CD4-positive, CD25-positive, alpha-beta regulatory T cell (primary cell): Measurements from ENCODE around the gene PRSS38. TPM values are rescaled to one million over a fixed set of nuclear protein-coding genes. Genes with fewer than 3 reads are reported as not detected.

Source experiments
- ATAC-seq, 2 donors: fragments of 150-1000 bp; cut with Tn5 transposase; one replicate each; pipeline ENCODE4 v1.10.0; 2021; ENCODE audit warnings: low read depth in 2 of 2, moderate number of reproducible peaks in 2 of 2, moderate library complexity in 1 of 2
- DNase-seq, 3 donors: peaks; one replicate each; pipeline versions ENCODE4 v3.0.0 to v3.0.0-alpha.2; 2012 to 2022; ENCODE audit warnings: mixed read lengths in 1 of 3
- H3K27ac ChIP-seq: one replicate; pipeline ENCODE4 v1.7.0; 2013; ENCODE audit warnings: mild to moderate bottlenecking, low read length; ENCODE audit not compliant: insufficient read depth, poor library complexity, severe bottlenecking
- H3K27me3 ChIP-seq: one replicate; pipeline ENCODE4 v1.7.0; 2013; ENCODE audit warnings: low read length; ENCODE audit not compliant: control insufficient read depth, insufficient read depth
- H3K36me3 ChIP-seq: one replicate; pipeline ENCODE4 v1.7.0; 2013; ENCODE audit warnings: mild to moderate bottlenecking, low read length, moderate library complexity; ENCODE audit not compliant: control insufficient read depth, insufficient read depth
- H3K4me1 ChIP-seq: 2 replicates; pipeline ENCODE4 v1.7.0; 2013; ENCODE audit warnings: mild to moderate bottlenecking, low read length; ENCODE audit not compliant: insufficient read depth, control insufficient read depth, poor library complexity, severe bottlenecking
- H3K4me3 ChIP-seq: one replicate; pipeline ENCODE4 v1.7.0; 2013; ENCODE audit warnings: low read depth, mild to moderate bottlenecking, low read length, moderate library complexity
- H3K9me3 ChIP-seq, 2 experiments: 1 replicate in 1 of 2; 2 replicates in 1 of 2; pipeline ENCODE4 v1.7.0; 2013; ENCODE audit warnings: low read length in 2 of 2, mild to moderate bottlenecking in 1 of 2, moderate library complexity in 1 of 2; ENCODE audit not compliant: control insufficient read depth in 2 of 2
- H3K27ac Mint-ChIP-seq, 3 donors: one replicate each; pipeline ENCODE4 v1.8.0; 2020 to 2022; ENCODE audit warnings: mild to moderate bottlenecking in 3 of 3, mixed read lengths in 3 of 3, moderate library complexity in 2 of 3
- H3K27me3 Mint-ChIP-seq: one replicate; pipeline ENCODE4 v1.8.0; 2022; ENCODE audit warnings: mild to moderate bottlenecking, mixed read lengths
- H3K36me3 Mint-ChIP-seq: one replicate; pipeline ENCODE4 v1.8.0; 2020; ENCODE audit warnings: mixed read lengths
- H3K4me1 Mint-ChIP-seq, 4 donors: one replicate each; pipeline ENCODE4 v1.8.0; 2020 to 2022; ENCODE audit warnings: mixed read lengths in 4 of 4, mild to moderate bottlenecking in 1 of 4
- H3K4me3 Mint-ChIP-seq, 4 donors: one replicate each; pipeline ENCODE4 v1.8.0; 2020 to 2022; ENCODE audit warnings: mild to moderate bottlenecking in 4 of 4, mixed read lengths in 4 of 4, moderate library complexity in 3 of 4
- H3K9me3 Mint-ChIP-seq, 7 donors: one replicate each; pipeline ENCODE4 v1.8.0; 2020 to 2022; ENCODE audit warnings: mixed read lengths in 7 of 7, mild to moderate bottlenecking in 3 of 7, moderate library complexity in 2 of 7
- polyA plus RNA-seq, 4 donors: library from polyadenylated mRNA; unstranded; fragments of 300-500 nt; fragmentation: Illumina TruSeq; gene quantifications; one replicate each; pipeline ENCODE4 v1.2.3, GENCODE V29; 2021
- total RNA-seq: library from RNA; stranded (reverse); gene quantifications from one replicate; pipeline ENCODE4 v1.2.3, GENCODE V29; 2022

The PRSS38 gene
- total and polyA plus RNA-seq, 5 donors from 2014 or later: not detected

DNA sequence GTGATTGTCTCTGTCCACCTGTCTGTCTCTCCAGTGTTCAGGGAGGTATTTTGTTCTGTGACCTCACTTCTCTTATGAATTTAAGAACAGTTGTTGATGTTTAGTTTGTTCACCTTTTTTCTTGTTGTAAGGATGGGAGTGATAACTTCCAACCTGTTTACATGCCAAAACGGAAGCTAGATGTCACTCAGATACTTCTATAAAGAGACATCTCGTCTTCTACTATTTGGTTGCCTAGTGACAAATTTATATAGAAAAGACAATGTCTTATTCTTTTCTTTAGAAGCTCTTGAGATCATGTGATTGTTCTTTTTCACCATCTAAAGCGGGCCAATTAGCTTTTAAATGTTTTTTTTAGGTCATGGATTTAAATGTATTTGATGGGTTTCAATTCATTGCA is 33.8 kb downstream of the PRSS38 start:
- ATAC-seq: no peak

DNA sequence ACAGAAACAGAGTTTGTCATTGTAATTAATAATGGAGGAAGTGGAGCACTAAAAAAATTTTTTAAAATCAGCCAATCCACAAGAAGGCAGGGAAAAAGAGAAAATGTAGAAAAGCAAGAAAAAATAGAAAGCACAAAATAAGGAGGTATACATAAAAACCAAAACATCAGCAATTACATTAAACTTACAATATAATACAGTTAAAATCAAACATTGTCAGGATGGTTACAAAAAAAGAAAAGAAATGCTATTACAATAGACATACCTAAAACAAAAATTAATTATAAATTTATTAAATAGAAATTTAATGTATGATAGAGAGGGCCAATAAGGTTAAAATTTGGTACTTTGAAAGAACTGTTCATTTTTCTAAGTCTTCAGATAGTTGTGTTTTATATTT is 38.7 kb downstream of the PRSS38 start:
- H3K4me3 ChIP-seq: no peak overlapping the region
- H3K27me3 ChIP-seq: peaks cover 3% of the 10 kb centered on the region
- no peaks in the 10 kb centered on the region for H3K4me1 ChIP-seq
- Mint-ChIP-seq H3K27me3 (peaks cover 19% of the 10 kb centered on the region), H3K9me3 (peaks cover 0 to under 1% (median 0%) of the 10 kb centered on the region in 7 donors), H3K36me3 (no peaks in the 10 kb centered on the region), H3K4me1 (peaks cover 0 to 5% (median 1%) of the 10 kb centered on the region in 4 donors), H3K4me3 (no peak overlapping the region), H3K27ac (no peak overlapping the region)
- DNase-seq: no peak
- no peaks in the 10 kb centered on the region for H3K36me3 ChIP-seq
- ATAC-seq: no peak
- H3K27ac ChIP-seq: no peak overlapping the region
- H3K9me3 ChIP-seq: no peaks in the 10 kb centered on the region

More for the DNA sequence above, 33.8 kb downstream of the PRSS38 start:
- Mint-ChIP-seq H3K4me3 (no peak overlapping the region), H3K36me3 (no peaks in the 10 kb centered on the region), H3K27ac (peak overlapping the region in 2 of 3 donors; percentile 12 to 47), H3K4me1 (peaks cover 2 to 7% (median 4%) of the 10 kb centered on the region in 4 donors), H3K27me3 (peaks cover 31% of the 10 kb centered on the region), H3K9me3 (peaks cover 0 to 7% (median 1%) of the 10 kb centered on the region in 7 donors)
- H3K36me3 ChIP-seq: no peaks in the 10 kb centered on the region
- peaks cover 3 to 12% of the 10 kb centered on the region in 2 experiments for H3K9me3 ChIP-seq
- no peak for DNase-seq
- peaks cover 3% of the 10 kb centered on the region for H3K27me3 ChIP-seq
- no peak overlapping the region for H3K27ac ChIP-seq
- no peak overlapping the region for H3K4me3 ChIP-seq
- no peaks in the 10 kb centered on the region for H3K4me1 ChIP-seq

DNA sequence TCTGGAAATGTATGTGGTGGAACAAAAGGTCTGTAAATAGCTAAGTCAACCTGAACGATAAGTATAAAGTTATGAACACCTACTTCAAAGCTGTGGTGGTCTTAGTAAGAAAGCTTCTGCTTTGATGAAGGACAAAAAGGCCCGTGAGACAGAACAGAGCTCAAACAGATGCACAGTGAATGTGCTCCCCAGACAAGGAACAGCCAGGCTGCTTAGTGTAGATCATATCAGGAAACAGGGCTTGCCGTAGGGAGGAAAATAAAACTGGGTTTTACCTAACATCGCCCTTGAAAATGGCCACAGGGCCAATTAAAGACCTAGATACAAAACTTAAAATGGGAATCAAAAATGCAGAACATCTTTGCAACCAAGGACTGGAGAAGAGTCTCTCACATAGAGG is 40.2 kb downstream of the PRSS38 start:
- no peaks in the 10 kb centered on the region for H3K4me1 ChIP-seq
- H3K36me3 ChIP-seq: no peaks in the 10 kb centered on the region
- Mint-ChIP-seq H3K27me3 (peaks cover 7% of the 10 kb centered on the region), H3K36me3 (no peaks in the 10 kb centered on the region), H3K9me3 (no peaks in the 10 kb centered on the region), H3K27ac (no peak overlapping the region), H3K4me3 (no peak overlapping the region), H3K4me1 (no peaks in the 10 kb centered on the region)
- no peak overlapping the region for H3K27ac ChIP-seq
- no peaks in the 10 kb centered on the region for H3K9me3 ChIP-seq
- peaks cover 3% of the 10 kb centered on the region for H3K27me3 ChIP-seq
- DNase-seq (no peak), ATAC-seq (no peak)
- no peak overlapping the region for H3K4me3 ChIP-seq

DNA sequence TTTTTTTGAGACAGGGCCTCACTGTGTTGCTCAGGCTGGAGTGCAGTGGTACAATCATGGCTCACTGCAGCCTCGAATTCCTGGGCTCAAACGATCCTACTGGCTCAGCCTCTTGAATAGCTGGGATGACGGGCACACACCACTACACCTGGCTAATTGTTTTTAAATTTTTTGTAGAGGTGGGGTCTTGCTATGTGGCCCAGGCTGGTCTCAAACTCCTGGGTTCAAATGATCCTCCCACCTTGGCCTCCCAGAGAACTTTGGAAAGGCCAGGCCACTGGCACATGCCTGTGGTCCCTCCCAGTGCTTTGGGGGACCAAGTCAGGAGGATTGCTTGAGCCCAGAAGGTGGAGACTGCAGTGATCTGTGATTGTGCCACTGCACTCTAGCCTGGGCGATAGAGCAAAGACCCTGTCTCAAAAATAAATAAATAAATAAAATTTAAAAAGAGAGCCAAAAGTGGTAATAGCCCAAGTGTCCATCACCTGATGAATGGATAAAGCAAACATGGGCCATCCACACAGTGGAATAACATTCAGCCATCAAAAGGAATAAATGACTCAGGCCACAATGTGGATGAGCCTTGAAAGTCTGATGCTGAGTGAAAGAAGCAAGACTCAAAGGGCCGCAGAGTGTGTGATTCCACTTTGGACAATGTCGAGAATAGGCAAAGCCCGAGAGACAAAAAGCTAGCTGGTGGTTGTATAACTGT is 40.8 kb downstream of the PRSS38 start:
- H3K27ac Mint-ChIP-seq: no peak overlapping the region
- no peak overlapping the region for H3K4me3 Mint-ChIP-seq
- H3K36me3 Mint-ChIP-seq: no peaks in the 10 kb centered on the region
- ATAC-seq: no peak
- Histone ChIP-seq H3K27me3 (peaks cover 3% of the 10 kb centered on the region), H3K9me3 (no peaks in the 10 kb centered on the region), H3K36me3 (no peaks in the 10 kb centered on the region), H3K4me1 (no peaks in the 10 kb centered on the region), H3K27ac (no peak overlapping the region), H3K4me3 (no peak overlapping the region)
- no peak for DNase-seq
- peaks cover 7% of the 10 kb centered on the region for H3K27me3 Mint-ChIP-seq
- no peaks in the 10 kb centered on the region for H3K9me3 Mint-ChIP-seq
- no peaks in the 10 kb centered on the region for H3K4me1 Mint-ChIP-seq

DNA sequence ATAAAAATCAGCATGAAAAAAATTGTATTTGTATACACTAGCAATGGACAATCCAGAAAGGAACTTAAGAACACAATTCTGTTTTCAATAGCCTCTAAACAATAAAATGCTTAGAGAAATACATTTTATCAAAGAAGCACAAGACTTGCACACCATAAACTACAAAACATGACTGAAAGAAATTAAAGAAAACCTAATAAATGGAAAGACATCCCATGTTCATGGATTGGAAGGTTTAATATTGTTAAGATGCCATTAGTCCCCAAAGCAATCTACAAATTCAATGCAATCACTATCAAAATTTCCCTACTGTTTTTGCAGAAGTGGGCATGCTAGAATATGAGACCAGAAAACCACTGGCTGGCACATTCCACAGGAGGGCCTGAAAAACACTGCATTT is 49.4 kb downstream of the PRSS38 start:
- DNase-seq: no peak
- peaks cover 7% of the 10 kb centered on the region for H3K27me3 Mint-ChIP-seq
- ATAC-seq: no peak
- Histone ChIP-seq H3K4me3 (no peak overlapping the region), H3K4me1 (peaks cover 8% of the 10 kb centered on the region), H3K9me3 (peaks cover 5 to 7% of the 10 kb centered on the region in 2 experiments), H3K36me3 (no peaks in the 10 kb centered on the region), H3K27ac (no peak overlapping the region), H3K27me3 (peaks cover 2% of the 10 kb centered on the region)
- H3K36me3 Mint-ChIP-seq: no peaks in the 10 kb centered on the region
- peaks cover 0 to 12% (median 6%) of the 10 kb centered on the region in 7 donors for H3K9me3 Mint-ChIP-seq
- H3K27ac Mint-ChIP-seq: no peak overlapping the region
- peaks cover 0 to 21% (median 8%) of the 10 kb centered on the region in 4 donors for H3K4me1 Mint-ChIP-seq
- no peak overlapping the region for H3K4me3 Mint-ChIP-seq

DNA sequence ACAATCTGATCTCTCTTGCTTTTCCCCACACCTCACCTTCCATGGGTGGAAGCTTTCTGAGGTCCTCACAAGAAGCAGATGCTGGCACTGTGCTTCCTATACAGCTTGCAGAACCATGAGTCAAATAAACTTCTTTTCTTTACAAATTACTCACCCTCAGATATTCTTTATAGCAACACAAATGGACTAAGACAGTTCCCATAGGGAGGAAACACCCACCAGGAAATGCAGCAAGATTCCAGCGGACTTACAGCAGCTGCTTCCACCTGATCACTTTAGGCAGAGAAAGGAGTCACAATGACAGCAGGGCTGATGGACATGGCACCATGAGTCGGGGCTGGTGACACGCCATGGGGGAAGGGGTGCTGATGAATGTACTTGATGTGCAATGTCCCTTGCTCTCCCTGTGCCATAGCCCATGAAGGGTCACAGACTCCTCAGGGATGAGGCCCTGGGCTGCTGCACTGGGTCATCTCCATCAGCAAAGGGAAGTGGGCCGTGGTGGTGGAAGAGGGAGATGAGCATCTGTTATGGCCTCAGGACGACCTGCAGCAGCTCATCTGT is 53.9 kb downstream of the PRSS38 start:
- no peak for ATAC-seq
- Mint-ChIP-seq H3K27ac (peak overlapping the region; percentile 27 to 86 (median 70)), H3K9me3 (peaks cover 0 to 11% (median 7%) of the 10 kb centered on the region in 7 donors), H3K36me3 (peaks cover 6% of the 10 kb centered on the region), H3K4me3 (peak overlapping the region in 3 of 4 donors; percentile 44 to 64 (median 63)), H3K4me1 (peaks cover 10 to 50% (median 20%) of the 10 kb centered on the region in 4 donors), H3K27me3 (peaks cover 6% of the 10 kb centered on the region)
- H3K4me3 ChIP-seq: peak overlapping the region; percentile 52
- peaks cover 30% of the 10 kb centered on the region for H3K4me1 ChIP-seq
- H3K27ac ChIP-seq: no peak overlapping the region
- H3K36me3 ChIP-seq: no peaks in the 10 kb centered on the region
- DNase-seq: no peak
- H3K27me3 ChIP-seq: peaks cover 2% of the 10 kb centered on the region
- peaks cover 4 to 7% of the 10 kb centered on the region in 2 experiments for H3K9me3 ChIP-seq

DNA sequence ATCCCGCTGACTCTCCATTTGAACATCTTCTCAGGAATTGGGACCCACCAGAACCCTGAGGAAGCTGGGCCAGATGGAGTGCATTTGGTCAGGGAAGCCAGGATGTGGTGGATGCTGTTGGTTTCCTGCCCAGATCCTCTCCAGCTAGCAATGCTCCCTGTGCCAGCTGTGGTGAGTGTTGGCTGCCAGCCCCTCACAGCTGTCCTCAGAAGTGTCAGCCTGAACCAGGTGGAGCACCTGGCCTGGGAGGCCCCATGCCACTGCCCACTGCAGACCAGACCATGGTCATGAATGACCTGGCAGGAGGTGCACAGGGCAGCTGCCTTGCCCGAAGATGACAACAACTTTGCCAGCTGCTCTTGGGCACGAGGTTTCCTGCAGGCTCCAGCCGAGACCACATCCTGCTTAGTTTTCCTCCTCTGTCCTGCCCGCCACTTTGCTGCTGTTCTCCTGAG is 54.4 kb downstream of the PRSS38 start:
- no peaks in the 10 kb centered on the region for H3K36me3 ChIP-seq
- Mint-ChIP-seq H3K4me3 (peak overlapping the region in 3 of 4 donors; percentile 63 to 85 (median 64)), H3K27ac (peak overlapping the region; percentile 17 to 86 (median 70)), H3K9me3 (peaks cover 0 to 9% (median 2%) of the 10 kb centered on the region in 7 donors), H3K36me3 (peaks cover 6% of the 10 kb centered on the region), H3K27me3 (peaks cover 10% of the 10 kb centered on the region), H3K4me1 (peaks cover 10 to 50% (median 20%) of the 10 kb centered on the region in 4 donors)
- no peak overlapping the region for H3K27ac ChIP-seq
- H3K27me3 ChIP-seq: no peaks in the 10 kb centered on the region
- peak in 1 of 3 donors; percentile 65 for DNase-seq
- H3K4me3 ChIP-seq: peak overlapping the region; percentile 52
- H3K9me3 ChIP-seq: peaks cover 0 to 3% of the 10 kb centered on the region in 2 experiments
- ATAC-seq: peak; percentile 42 to 43
- H3K4me1 ChIP-seq: peaks cover 30% of the 10 kb centered on the region
